ENCODE measurements around the gene CHRM1. TPM values are rescaled to one million over a fixed set of nuclear protein-coding genes. Genes with fewer than 3 reads are reported as not detected.

Gene CHRM1
- total RNA-seq, 2 experiments from 2014 or later, result not detected

DNA sequence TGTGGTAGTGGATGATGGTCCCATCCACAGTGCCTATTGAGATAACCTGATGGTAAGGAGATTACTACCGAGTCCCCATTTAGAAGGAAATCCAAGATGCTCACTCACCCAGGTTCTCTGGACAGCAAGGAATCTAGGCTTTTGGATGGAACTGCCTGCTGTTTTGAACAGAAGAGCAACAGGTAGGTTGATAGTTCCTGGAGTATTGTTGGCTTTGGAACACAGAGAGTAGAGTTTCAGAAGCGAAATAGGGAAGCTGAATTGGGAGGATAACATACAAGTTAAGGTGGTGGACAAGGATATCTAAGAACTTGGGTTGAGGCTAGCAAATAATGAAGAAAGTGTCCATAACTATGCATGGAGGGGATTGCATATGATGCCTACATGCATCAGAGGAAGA lies 36.0 kb upstream of the CHRM1 start:
- Mint-ChIP-seq H3K36me3 (ENCODE audit: low read depth) (no peaks in the 10 kb centered on the region), H3K27ac (no peak overlapping the region), H3K4me3 (no peak overlapping the region), H3K9me3 (no peaks in the 10 kb centered on the region), H3K4me1 (ENCODE audit: low read depth) (no peaks in the 10 kb centered on the region), H3K27me3 (peaks cover 38% of the 10 kb centered on the region)
- Histone ChIP-seq H3K27ac (ENCODE audit: low read depth in 1 of 2, low read length in 2 of 2) (no peak overlapping the region), H3K4me3 (ENCODE audit: low read length) (no peak overlapping the region), H3K9me3 (ENCODE audit: control insufficient read depth in 1 of 2, insufficient read depth in 1 of 2, low read length in 2 of 2) (no peaks in the 10 kb centered on the region), H3K36me3 (ENCODE audit: insufficient read depth, low read length) (no peaks in the 10 kb centered on the region), H3K27me3 (ENCODE audit: control insufficient read depth in 1 of 2, insufficient read depth in 2 of 2, low read length in 2 of 2) (peaks cover 0 to 6% of the 10 kb centered on the region in 2 experiments), H3K4me1 (ENCODE audit: insufficient read depth, low read length) (no peaks in the 10 kb centered on the region)
- intact Hi-C loops (cut with DNase I, micrococcal nuclease), result no loop called here
- POLR2A ChIA-PET, result no interaction called here
- CTCF ChIA-PET, result no interaction called here
- TF ChIP-seq, protein P1, sequence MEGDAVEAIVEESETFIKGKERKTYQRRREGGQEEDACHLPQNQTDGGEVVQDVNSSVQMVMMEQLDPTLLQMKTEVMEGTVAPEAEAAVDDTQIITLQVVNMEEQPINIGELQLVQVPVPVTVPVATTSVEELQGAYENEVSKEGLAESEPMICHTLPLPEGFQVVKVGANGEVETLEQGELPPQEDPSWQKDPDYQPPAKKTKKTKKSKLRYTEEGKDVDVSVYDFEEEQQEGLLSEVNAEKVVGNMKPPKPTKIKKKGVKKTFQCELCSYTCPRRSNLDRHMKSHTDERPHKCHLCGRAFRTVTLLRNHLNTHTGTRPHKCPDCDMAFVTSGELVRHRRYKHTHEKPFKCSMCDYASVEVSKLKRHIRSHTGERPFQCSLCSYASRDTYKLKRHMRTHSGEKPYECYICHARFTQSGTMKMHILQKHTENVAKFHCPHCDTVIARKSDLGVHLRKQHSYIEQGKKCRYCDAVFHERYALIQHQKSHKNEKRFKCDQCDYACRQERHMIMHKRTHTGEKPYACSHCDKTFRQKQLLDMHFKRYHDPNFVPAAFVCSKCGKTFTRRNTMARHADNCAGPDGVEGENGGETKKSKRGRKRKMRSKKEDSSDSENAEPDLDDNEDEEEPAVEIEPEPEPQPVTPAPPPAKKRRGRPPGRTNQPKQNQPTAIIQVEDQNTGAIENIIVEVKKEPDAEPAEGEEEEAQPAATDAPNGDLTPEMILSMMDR (IDR thresholded peaks at IDR 0.05), result no peak
- ATAC-seq (ENCODE audit: poor library complexity) (no peak), DNase-seq (no peak)

DNA sequence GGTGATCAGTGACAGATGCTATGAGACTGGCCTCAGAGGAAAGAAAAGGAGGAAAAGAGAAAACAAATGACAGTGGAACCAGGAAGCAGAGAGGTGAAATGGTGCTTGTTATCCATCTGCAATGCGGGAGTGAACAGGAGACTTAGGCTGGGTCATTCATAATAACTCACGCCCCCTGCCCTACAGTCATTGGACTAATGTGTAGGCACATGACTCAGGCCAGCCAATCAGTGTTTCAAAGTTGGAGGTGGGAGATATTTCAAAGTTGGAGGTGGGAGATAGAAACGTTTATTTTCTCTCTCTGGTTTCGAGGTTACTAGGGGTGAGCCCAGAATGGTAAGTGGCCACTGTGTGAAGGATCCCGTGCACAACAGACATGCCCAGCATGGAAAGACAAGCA lies 33.3 kb upstream of the CHRM1 start:
- CTCF ChIA-PET, result no interaction called here
- intact Hi-C loops (cut with DNase I, micrococcal nuclease), result no loop called here
- Histone ChIP-seq H3K36me3 (ENCODE audit: insufficient read depth, low read length) (no peaks in the 10 kb centered on the region), H3K9me3 (ENCODE audit: control insufficient read depth in 1 of 2, insufficient read depth in 1 of 2, low read length in 2 of 2) (no peaks in the 10 kb centered on the region), H3K4me3 (ENCODE audit: low read length) (no peak overlapping the region), H3K4me1 (ENCODE audit: insufficient read depth, low read length) (no peaks in the 10 kb centered on the region), H3K27ac (ENCODE audit: low read depth in 1 of 2, low read length in 2 of 2) (no peak overlapping the region), H3K27me3 (ENCODE audit: control insufficient read depth in 1 of 2, insufficient read depth in 2 of 2, low read length in 2 of 2) (peaks cover 0 to 6% of the 10 kb centered on the region in 2 experiments)
- Mint-ChIP-seq H3K27me3 (peaks cover 37% of the 10 kb centered on the region), H3K4me3 (no peak overlapping the region), H3K4me1 (ENCODE audit: low read depth) (no peaks in the 10 kb centered on the region), H3K36me3 (ENCODE audit: low read depth) (no peaks in the 10 kb centered on the region), H3K9me3 (no peaks in the 10 kb centered on the region), H3K27ac (no peak overlapping the region)
- ATAC-seq (ENCODE audit: poor library complexity) (no peak), DNase-seq (no peak)
- TF ChIP-seq, protein P1 (IDR thresholded peaks at IDR 0.05), result no peak
- POLR2A ChIA-PET, result no interaction called here

DNA sequence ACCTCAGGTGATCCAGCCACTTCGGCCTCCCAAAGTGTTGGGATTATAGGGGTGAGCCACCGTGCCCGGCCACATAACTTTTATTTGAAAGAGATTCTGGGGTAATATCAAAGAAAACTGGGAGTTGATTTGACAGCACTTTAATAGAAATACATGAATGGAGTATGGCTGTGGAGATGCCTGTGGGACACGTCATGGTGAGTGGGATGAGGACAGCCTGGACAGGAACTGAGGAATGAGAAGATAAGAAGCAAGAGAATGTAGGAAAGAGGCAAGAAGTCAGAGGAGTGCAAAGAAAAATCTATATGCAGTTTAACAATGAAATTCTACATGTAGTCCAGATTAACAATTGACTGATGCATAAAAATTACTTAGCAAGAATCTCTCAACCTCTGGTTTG lies 32.6 kb upstream of the CHRM1 start:
- H3K9me3 Mint-ChIP-seq, result no peaks in the 10 kb centered on the region
- Histone ChIP-seq H3K27ac (ENCODE audit: low read depth in 1 of 2, low read length in 2 of 2) (no peak overlapping the region), H3K4me3 (ENCODE audit: low read length) (no peak overlapping the region), H3K9me3 (ENCODE audit: control insufficient read depth in 1 of 2, insufficient read depth in 1 of 2, low read length in 2 of 2) (no peaks in the 10 kb centered on the region), H3K27me3 (ENCODE audit: control insufficient read depth in 1 of 2, insufficient read depth in 2 of 2, low read length in 2 of 2) (peaks cover 0 to 6% of the 10 kb centered on the region in 2 experiments), H3K4me1 (ENCODE audit: insufficient read depth, low read length) (no peaks in the 10 kb centered on the region), H3K36me3 (ENCODE audit: insufficient read depth, low read length) (no peaks in the 10 kb centered on the region)
- H3K27ac Mint-ChIP-seq, result no peak overlapping the region
- TF ChIP-seq, protein P1 (IDR thresholded peaks at IDR 0.05), result no peak
- no peak overlapping the region for H3K4me3 Mint-ChIP-seq
- no peaks in the 10 kb centered on the region for H3K36me3 Mint-ChIP-seq (ENCODE audit: low read depth)
- H3K27me3 Mint-ChIP-seq, result peaks cover 39% of the 10 kb centered on the region
- ChIA-PET CTCF (no interaction called here), POLR2A (no interaction called here)
- DNase-seq (no peak), ATAC-seq (ENCODE audit: poor library complexity) (no peak)
- no peaks in the 10 kb centered on the region for H3K4me1 Mint-ChIP-seq (ENCODE audit: low read depth)
- intact Hi-C loops (cut with DNase I, micrococcal nuclease), result no loop called here

All from CD4-positive, alpha-beta T cell (primary cell).